ENCODE data around the gene SYCP2.

DNA sequence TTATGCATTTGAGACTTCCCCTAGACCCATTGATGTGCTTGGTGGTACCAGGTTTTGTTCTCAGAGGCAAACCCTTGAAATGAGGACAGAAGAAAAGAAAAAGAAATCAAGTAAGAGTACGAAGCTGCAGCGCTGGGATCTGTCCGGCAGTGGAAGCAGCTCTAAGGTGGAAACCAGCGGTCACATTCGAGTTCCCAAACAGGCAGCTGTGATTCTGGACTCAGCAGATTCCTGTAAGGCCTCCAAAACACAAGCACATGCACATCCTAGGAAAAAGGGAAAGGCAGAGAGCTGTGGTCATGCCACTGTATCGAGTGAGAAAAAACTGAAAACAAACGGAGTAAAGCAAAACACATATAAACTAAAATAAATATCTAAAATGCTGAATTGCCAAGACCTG is 11.3 kb upstream of the SYCP2 start:
- TF ChIP-seq POLR2A (IDR thresholded peaks at IDR 0.05; ENCODE audit: low read length) = no peak
- no peak for TF ChIP-seq GATA1 (IDR thresholded peaks at IDR 0.05; ENCODE audit: low read depth, low read length)

Data from erythroblast (primary cell).